ENCODE data around the gene RPL7A. TPM values are rescaled to one million over a fixed set of nuclear protein-coding genes. Genes with fewer than 3 reads are reported as not detected.

The RPL7A gene
- total RNA-seq, 4 donors from 2014 or later: 1,745 to 3,005 (median 2,502) TPM

DNA sequence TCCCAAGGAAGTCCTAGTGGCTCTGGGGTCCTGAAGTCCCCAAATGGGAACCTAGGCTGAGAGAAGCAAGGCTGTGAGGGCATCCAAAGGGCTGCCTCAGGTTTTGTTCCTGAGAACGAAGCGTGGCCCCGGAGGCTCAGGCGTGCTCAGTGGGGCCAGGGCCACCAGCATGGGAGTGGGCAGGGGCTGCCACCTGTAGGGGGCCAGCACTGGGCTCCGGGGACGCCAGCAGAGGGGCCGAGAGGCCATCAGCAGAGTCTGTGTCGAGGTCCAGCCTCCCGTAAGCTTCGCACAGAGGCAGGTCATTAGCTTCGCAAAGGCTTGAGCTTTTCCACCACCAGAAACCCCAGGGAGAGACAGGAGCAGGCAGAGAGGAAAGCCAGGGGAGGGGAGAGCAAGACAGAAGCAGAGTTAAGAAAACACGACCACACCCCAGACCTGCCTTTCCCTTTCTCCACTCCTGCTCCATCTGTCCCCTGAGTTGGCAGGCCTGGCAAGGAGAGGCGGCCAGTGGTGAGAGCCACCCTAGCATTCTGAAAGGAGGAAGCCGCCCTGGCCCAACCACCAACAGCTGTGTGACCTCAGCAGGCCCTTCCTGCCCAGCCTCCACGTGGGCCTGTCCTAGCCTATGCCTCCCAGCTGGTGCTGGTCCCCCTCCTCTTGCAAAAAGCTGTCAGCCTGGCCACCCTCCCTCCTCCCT lies 6.5 kb upstream of the RPL7A start:
- no peak overlapping the region for H3K27ac ChIP-seq
- TF ChIP-seq, protein P1, sequence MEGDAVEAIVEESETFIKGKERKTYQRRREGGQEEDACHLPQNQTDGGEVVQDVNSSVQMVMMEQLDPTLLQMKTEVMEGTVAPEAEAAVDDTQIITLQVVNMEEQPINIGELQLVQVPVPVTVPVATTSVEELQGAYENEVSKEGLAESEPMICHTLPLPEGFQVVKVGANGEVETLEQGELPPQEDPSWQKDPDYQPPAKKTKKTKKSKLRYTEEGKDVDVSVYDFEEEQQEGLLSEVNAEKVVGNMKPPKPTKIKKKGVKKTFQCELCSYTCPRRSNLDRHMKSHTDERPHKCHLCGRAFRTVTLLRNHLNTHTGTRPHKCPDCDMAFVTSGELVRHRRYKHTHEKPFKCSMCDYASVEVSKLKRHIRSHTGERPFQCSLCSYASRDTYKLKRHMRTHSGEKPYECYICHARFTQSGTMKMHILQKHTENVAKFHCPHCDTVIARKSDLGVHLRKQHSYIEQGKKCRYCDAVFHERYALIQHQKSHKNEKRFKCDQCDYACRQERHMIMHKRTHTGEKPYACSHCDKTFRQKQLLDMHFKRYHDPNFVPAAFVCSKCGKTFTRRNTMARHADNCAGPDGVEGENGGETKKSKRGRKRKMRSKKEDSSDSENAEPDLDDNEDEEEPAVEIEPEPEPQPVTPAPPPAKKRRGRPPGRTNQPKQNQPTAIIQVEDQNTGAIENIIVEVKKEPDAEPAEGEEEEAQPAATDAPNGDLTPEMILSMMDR (IDR thresholded peaks at IDR 0.05): no peak
- TF ChIP-seq POLR2A (IDR thresholded peaks at IDR 0.05): no peak
- no peak overlapping the region for H3K4me3 ChIP-seq
- H3K9me3 ChIP-seq: no peaks in the 10 kb centered on the region
- DNase-seq: no peak
- H3K36me3 ChIP-seq: no peaks in the 10 kb centered on the region
- H3K27me3 ChIP-seq: no peaks in the 10 kb centered on the region
- intact Hi-C loops (cut with DNase I; ENCODE audit: low total_unique reads): no loop called here
- H3K4me1 ChIP-seq: peaks cover 0 to 7% of the 10 kb centered on the region in 2 donors

DNA sequence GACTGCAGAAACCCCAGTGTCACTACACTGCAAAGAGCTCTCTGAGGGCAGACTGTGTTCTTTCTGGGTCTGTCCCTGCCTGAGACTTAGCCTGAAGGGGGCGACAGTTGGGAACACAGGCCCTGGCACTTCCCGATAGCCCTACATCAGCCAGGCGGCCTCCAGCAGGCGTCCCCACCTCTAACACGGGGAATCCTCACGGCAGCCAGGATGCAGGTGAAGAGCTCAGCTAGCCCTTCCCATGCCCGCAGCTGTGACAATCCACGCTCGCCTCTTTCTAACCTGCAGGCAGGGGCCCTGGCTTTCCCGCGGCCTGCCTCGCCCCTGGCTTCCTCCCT lies 6.0 kb upstream of the RPL7A start:
- Histone ChIP-seq H3K27ac (no peak overlapping the region), H3K4me1 (peaks cover 0 to 7% of the 10 kb centered on the region in 2 donors)
- intact Hi-C loops (cut with DNase I; ENCODE audit: low total_unique reads): no loop called here

DNA sequence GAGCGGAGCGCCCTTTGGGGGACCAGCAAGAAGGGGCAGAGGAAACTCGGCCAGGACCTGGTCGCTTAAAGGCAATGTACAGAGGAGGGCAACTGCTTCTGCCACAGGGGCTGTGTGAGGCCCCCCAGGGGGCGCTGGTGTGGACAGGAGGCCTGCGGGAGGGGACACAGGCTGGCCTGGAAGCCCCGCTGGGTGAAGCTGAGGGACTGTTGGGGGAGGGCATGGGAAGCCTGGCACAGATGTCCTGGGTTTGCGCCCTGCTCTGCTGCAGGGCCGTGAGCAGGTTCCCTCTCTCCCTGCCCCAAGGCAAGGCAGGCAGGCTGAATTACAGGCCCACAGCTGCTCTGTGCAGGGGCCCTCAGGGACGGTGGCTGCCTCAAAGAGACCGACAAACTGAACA lies 5.4 kb upstream of the RPL7A start:
- no peak for TF ChIP-seq POLR2A (IDR thresholded peaks at IDR 0.05)
- TF ChIP-seq, protein P1 (IDR thresholded peaks at IDR 0.05): no peak
- intact Hi-C loops (cut with DNase I; ENCODE audit: low total_unique reads): no loop called here
- Histone ChIP-seq H3K27ac (no peak overlapping the region), H3K9me3 (no peaks in the 10 kb centered on the region), H3K36me3 (no peaks in the 10 kb centered on the region), H3K4me1 (peaks cover 0 to 7% of the 10 kb centered on the region in 2 donors), H3K27me3 (no peaks in the 10 kb centered on the region), H3K4me3 (no peak overlapping the region)
- no peak for DNase-seq

More for the DNA sequence above, 6.0 kb upstream of the RPL7A start:
- no peak overlapping the region for H3K4me3 ChIP-seq
- H3K9me3 ChIP-seq: no peaks in the 10 kb centered on the region
- no peaks in the 10 kb centered on the region for H3K36me3 ChIP-seq
- no peaks in the 10 kb centered on the region for H3K27me3 ChIP-seq
- no peak for TF ChIP-seq POLR2A (IDR thresholded peaks at IDR 0.05)
- DNase-seq: no peak

DNA sequence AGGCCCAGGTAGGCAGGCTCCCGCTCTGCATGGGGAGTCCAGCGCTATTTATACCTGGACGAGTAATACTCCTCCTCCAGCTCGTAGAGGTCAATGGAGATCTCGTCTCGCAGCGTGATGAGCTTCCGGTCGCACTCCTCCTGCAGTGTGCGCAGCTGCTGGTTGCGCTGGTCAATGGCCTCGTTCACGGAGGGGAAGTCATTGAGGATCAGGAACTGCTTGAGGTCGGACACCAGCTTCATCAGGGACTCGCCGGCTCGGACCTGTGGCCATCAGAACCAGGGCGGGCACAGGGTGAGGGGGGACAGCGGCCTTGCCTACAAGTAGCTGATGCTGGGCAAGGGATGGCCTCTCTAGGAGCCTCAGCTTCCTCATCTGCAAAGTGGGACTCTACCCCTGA lies 3.9 kb upstream of the RPL7A start:
- no peaks in the 10 kb centered on the region for H3K36me3 ChIP-seq
- intact Hi-C loops (cut with DNase I; ENCODE audit: low total_unique reads): no loop called here
- peaks cover 0 to 10% of the 10 kb centered on the region in 2 donors for H3K4me1 ChIP-seq
- no peaks in the 10 kb centered on the region for H3K9me3 ChIP-seq
- DNase-seq: no peak
- H3K27me3 ChIP-seq: no peaks in the 10 kb centered on the region
- no peak for TF ChIP-seq POLR2A (IDR thresholded peaks at IDR 0.05)
- TF ChIP-seq, protein P1 (IDR thresholded peaks at IDR 0.05): no peak
- no peak overlapping the region for H3K4me3 ChIP-seq
- H3K27ac ChIP-seq: no peak overlapping the region

DNA sequence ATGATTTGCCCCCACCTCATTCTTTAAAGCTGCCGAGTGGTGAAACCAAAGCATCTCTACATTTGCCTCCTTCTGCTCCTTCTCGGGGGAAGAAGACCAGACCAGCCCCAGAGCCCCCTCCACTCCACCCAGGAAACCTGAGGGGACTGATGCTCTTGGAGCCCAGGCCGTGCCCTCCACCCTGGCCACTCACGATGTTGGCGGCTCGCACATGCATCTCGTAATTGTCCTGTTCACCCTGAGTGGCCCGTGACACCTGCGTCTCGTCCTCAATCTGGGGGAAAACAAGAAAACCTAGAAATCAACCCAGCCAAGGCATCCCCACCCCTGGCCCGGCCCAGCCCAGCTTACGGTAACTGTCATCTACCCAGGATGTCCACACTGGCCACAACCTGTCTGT lies 3.0 kb upstream of the RPL7A start:
- TF ChIP-seq, protein P1 (IDR thresholded peaks at IDR 0.05): no peak
- no peak for TF ChIP-seq POLR2A (IDR thresholded peaks at IDR 0.05)
- intact Hi-C loops (cut with DNase I; ENCODE audit: low total_unique reads): no loop called here
- Histone ChIP-seq H3K4me1 (peaks cover 0 to 15% of the 10 kb centered on the region in 2 donors), H3K36me3 (no peaks in the 10 kb centered on the region), H3K27ac (no peak overlapping the region), H3K9me3 (no peaks in the 10 kb centered on the region), H3K27me3 (no peaks in the 10 kb centered on the region), H3K4me3 (no peak overlapping the region)
- no peak for DNase-seq

All from uterus (tissue), 4 donors.